HT1080 (cell line): Measurements from ENCODE around the gene PRR19. TPM values are rescaled to one million over a fixed set of nuclear protein-coding genes. Genes with fewer than 3 reads are reported as not detected.
A peak's percentile ranks its signal among the peaks of the same experiment; 100 is the strongest.
"Not testable (repeated sequence)": the region's sequence is repeated elsewhere in the genome, so short reads cannot be mapped to it uniquely, and the experiment has no call there.

Experiments
- DNase-seq: peaks from one replicate; pipeline ENCODE4 v3.0.0-alpha.2; 2015; ENCODE audit warnings: low read depth
- total RNA-seq: library from RNA; depleted of rRNA; stranded (reverse); fragments of >200 nt; shearing (Covaris generic); gene quantifications from 2 replicates; pipeline ENCODE4 v1.2.3, GENCODE V29; 2014

The PRR19 gene
- total RNA-seq, 1 experiment from 2014 or later = 2.8 TPM

DNA sequence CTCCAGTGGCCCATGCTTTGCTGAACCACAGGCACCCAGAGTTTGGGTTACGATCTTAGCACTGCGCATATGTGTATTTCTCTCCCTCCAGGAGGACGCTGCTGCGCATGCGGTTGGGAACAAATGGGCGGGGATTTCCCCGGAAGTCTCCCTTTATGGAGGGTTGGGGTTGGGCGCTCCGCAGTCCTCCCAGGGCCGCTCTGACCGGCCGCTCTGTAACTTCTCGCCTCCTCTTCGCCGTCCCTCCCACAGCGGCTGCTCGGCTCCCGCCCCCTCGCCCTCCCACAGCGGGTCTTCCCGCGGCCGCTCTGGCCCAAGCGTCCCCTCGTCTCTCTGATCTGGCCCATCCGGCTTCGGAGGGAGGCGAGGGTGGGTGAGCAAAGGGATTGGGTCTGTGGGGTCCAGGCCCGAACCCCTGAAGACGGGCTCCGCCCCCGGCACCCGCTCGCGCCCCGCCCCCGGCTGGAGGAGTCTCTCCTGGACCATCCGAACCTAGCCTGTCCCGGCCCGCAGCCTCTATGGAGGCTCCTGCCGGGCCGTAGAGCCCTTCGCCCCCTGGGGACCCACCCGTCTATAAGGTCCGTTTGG is 23.5 kb downstream of the PRR19 start, which contains the start of gene MEGF8:
TSS of gene MEGF8 (plus strand) at position 328 of the 588 bp plus-strand sequence. CDS start 609 bp downstream, outside the sequence.
- peak; percentile 99 for DNase-seq

GRCh38 chr19:42325896-42326771 is 24.2 kb downstream of the PRR19 start:
- no peak for DNase-seq

DNA sequence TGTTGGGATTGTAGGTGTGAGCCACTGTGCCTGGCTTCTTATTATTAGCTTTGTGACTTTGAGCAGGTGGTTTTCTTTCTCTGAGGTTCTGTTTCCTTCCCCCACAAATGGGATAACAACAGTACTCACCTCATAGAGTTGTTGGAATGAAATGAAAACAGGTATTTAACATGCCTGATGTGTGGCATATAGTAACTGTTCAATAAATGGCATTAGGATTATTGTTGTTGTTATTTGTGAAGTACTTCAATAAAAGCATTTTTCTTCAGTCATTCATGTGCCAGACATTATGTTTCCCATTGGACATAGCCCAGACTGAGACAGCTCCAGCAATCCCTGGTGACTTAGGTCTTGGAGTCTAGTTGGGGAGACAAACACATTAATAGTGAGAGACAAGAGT is 25.0 kb downstream of the PRR19 start:
- DNase-seq = no peak

DNA sequence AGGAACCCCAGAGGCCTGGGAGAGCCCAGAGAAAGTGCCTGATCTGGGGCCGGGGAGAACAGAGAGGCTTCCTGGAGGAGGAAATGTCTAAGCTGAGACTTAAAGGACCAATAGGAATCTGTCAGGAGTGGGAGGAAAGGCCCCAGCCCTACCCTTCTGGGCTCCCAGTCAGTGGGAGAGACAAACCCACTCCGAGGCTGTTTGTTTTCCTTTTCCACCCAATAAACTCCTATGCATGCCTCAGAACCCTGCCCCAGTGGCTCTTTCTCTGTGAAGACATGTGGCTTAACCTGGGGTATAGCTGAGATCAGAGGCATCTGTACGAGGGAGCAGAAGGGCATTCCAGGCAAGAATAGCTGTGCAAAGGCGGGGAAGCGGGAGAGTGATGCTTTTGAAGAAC is 25.4 kb downstream of the PRR19 start:
- DNase-seq = no peak

DNA sequence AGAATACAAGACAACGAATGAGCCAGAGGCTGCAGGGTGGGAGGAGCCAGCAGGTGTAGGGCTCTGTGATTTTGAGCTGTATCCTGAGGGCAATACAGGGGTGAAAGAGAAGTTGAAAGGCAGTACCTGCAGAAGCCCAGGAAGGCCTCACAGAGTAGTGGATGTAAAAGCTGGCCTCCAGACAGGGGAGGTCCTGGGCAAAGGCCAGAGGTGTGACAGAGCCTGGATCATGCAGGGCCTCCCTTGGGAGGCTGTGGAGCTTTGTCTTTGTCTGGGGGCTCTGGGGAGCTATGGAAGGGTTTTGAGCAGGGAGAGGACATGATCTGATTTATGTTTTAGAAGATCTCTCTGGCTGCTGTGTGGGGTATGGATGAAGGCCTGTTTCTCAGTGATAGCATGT is 26.2 kb downstream of the PRR19 start:
- DNase-seq = no peak

DNA sequence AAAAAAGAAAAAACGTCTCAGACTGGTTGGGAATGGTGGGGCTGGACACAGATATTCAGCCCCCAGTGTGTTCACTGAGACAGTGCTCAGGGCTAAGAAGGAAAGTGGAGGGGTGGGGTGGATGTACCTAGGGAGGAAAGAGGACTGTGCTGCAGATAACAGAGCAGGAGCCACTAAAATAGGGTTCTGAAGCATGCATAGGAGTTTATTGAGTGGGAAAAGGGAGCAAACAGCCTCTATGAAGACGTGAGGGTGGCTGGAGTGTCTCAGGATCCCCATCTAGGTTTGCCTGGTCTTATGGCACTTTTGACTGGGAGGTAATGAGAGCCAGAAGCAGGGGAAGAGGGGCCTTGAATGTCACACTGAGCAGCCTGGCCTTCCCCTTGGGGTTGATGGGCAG is 26.9 kb downstream of the PRR19 start:
- DNase-seq = no peak

DNA sequence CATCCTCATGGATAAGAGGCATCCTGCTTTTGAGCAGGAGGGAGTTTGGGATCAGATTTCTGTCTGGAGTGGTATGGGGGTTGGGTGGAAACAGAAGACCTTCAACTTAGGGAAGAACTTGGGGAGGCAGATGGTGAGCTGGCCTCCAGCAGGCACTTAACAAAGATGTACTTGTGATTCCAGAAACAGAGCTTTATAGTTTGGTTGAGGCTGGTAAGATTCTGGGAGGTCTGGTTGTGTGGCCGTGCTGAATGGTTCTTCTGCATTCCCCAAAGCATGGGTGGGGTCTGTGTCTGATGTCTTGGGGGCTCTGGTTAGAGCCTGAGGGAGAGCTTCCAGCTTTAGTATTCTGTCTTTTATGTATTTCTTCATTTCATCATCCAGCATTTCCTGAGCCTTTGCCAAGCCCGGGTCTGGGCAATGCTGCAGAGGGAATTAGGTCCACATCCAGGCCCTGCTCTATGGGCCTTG is 28.3 kb downstream of the PRR19 start:
- DNase-seq = no peak

GRCh38 chr19:42331333-42331732 is 29.4 kb downstream of the PRR19 start:
- DNase-seq = not testable (repeated sequence)

GRCh38 chr19:42332059-42332458 is 30.1 kb downstream of the PRR19 start:
- no peak for DNase-seq

DNA sequence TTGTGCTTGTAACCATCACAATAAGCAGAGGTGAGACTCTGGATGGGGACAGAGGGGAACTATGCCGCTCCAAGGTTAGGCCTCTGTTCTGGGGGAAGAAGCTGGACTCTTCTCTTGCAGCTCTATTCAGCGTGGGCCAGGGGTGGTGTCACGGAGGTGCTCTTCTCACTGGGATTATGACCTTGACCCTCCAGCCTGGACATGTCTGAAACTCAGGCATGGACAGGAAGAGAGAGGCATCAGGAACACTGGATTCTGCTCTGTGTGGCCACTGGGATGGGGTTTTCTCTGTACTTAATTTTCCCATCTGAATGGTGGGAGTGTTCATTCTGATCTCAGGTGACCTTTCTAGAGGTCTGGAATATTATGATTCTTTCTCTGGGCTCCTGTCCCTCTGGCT is 31.1 kb downstream of the PRR19 start:
- DNase-seq = no peak

GRCh38 chr19:42333975-42334696 is 32.2 kb downstream of the PRR19 start:
- DNase-seq = no peak

GRCh38 chr19:42334697-42335373 is 32.9 kb downstream of the PRR19 start:
- DNase-seq = no peak

GRCh38 chr19:42335374-42335936 is 33.5 kb downstream of the PRR19 start:
- DNase-seq = no peak

GRCh38 chr19:42335971-42336370 is 34.0 kb downstream of the PRR19 start:
- DNase-seq = no peak

DNA sequence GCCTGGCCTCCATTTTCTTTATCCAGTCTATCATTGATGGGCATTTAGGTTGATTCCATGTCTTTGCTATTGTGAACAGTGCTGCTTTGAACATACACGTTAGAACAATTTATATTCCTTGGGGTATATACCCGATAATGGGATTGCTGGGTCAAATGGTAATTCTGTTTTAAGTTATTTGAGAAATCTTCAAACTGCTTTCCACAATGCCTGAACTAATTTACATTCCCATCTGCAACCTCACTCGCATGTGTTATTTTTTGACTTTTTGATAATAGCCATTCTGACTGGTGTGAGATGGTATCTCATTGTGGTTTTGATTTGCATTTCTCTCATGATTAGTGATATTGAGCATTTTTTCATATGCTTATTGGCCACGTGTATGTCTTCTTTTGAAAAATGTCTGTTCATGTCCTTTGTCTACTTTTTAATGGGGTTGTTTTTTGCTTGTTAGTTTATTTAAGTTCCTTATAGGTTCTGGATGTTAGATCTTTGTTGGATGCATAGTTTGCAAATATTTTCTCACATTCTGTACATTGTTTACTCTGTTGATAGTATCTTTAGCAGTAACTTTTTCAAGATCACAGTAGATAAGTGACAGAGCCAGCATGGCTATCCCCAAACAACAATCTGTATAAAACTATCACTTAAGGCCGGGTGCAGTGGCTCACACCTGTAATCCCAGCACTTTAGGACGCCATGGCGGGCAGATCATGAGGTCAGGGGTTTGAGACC is 37.4 kb downstream of the PRR19 start:
- not testable (repeated sequence) for DNase-seq

DNA sequence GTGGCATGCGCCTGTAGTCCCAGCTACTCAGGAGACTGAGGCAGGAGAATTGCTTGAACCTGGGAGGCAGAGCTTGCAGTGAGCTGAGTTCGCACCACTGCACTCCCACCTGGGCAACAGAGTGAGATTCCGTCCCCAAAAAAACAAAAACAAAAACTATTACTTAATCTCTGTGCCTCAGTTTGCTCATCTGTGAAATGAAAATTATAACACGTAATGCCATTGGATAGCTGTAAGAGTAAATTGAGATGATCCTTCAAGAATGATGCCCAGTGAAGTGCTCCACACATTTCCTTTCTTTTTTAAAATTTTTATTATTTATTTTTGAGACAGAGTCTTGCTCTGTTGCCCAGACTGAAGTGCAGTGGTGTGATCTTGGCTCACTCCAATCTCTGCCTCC is 38.0 kb downstream of the PRR19 start:
- DNase-seq = not testable (repeated sequence)

GRCh38 chr19:42343344-42344110 is 41.6 kb downstream of the PRR19 start:
- no peak for DNase-seq

DNA sequence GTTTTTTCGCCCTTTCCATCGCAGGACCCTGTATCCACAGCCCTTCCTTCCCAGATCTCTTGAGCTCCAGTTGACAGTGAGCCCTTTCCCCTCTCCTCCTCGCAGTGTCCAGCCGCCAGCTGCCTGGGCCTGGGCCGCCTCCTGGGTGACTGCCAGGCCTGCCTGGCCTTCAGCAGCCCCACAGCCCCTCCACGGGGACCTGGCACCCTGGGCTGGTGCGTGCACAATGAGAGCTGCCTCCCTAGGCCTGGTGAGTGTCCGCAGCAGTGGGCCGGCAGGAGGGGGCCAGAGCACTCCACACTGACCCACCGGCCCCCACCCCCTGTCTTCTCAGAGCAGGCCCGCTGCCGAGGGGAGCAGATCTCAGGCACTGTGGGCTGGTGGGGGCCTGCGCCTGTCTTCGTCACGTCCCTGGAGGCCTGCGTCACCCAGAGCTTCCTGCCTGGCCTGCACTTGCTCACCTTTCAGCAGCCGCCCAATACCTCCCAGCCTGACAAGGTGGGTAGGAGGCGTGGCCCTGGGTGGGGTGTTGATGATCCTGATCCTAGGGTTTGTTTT is 42.5 kb downstream of the PRR19 start:
- no peak for DNase-seq

DNA sequence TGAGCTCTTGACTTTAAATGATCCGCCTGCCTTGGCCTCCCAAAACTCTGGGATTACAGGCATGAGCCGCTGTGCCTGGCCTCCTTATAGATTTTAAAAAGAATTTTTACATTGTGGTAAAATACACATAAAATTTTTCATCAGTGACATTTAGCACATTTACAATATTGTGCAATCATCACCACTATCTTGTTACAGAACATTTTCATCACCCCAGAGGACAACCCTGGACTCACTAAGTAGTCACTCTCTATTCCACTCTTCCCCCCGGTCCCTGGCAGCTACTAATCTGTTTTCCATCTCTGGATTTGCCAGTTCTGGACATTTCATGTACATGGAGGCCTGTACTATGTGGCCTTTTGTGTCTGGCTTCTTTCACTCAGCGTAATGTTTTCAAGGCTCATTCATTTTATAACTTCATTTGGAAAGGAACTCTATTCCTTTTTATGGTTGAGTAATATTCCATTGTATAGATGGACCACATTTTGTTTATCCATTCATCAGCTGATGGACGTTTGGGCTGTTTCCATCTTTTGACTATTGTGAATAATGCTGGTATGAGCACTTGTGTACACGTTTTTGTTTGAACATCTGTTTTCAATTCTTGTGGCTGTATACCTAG is 43.4 kb downstream of the PRR19 start:
- no peak for DNase-seq
